Thymus (tissue), 11 donors: Measurements from ENCODE around the gene B3GNT4. TPM values are rescaled to one million over a fixed set of nuclear protein-coding genes. Genes with fewer than 3 reads are reported as not detected.
A peak's percentile ranks its signal among the peaks of the same experiment; 100 is the strongest.

Experiments used
- DNase-seq, 9 donors: peaks; one replicate each; pipeline ENCODE4 v3.0.0-alpha.2; 2013; ENCODE audit warnings: low spot score in 9 of 9, low read depth in 6 of 9, missing footprints in 1 of 9
- H3K27ac ChIP-seq, 2 donors: one replicate each; pipeline ENCODE4 v1.5.1; 2013; ENCODE audit warnings: control low read depth in 1 of 2, low read depth in 1 of 2, low read length in 1 of 2, mild to moderate bottlenecking in 1 of 2, moderate library complexity in 1 of 2
- H3K27me3 ChIP-seq, 2 donors: one replicate each; pipeline ENCODE4 v1.5.1; 2013; ENCODE audit warnings: low read length in 1 of 2; ENCODE audit not compliant: control insufficient read depth in 2 of 2, insufficient read depth in 1 of 2
- H3K36me3 ChIP-seq, 2 donors: one replicate each; pipeline ENCODE4 v1.5.1; 2013; ENCODE audit warnings: low read length in 1 of 2, mild to moderate bottlenecking in 1 of 2, moderate library complexity in 1 of 2; ENCODE audit not compliant: control insufficient read depth in 2 of 2, insufficient read depth in 2 of 2
- H3K4me1 ChIP-seq, 2 donors: one replicate each; pipeline ENCODE4 v1.5.1; 2013; ENCODE audit warnings: low read length in 2 of 2; ENCODE audit not compliant: control insufficient read depth in 2 of 2, insufficient read depth in 2 of 2
- H3K4me3 ChIP-seq, 2 donors: one replicate each; pipeline ENCODE4 v1.5.1; 2013; ENCODE audit warnings: low read length in 2 of 2, control low read depth in 1 of 2, mild to moderate bottlenecking in 1 of 2
- H3K9me3 ChIP-seq, 2 donors: one replicate each; pipeline ENCODE4 v1.5.1; 2013; ENCODE audit warnings: low read length in 1 of 2, mild to moderate bottlenecking in 1 of 2; ENCODE audit not compliant: control insufficient read depth in 2 of 2, insufficient read depth in 1 of 2
- WGBS: extraction: QIAGEN DNeasy Blood & Tissue Kit; methylation state at CpG from one replicate; pipeline ENCODE4 v1.1.7; 2013; 5-methylcytosine and 5-hydroxymethylcytosine counted together
- polyA plus RNA-seq: library from polyadenylated mRNA; stranded (reverse); fragments of 200-250 nt; gene quantifications from one replicate; pipeline ENCODE4 v1.2.3, GENCODE V29; 2013
- total RNA-seq: library from RNA; stranded (reverse); fragments of 120-200 nt; gene quantifications from one replicate; pipeline ENCODE4 v1.2.4, GENCODE V29; 2013
- donor health status: healthy.

The B3GNT4 gene
- total and polyA plus RNA-seq, 2 donors: 0.14 to 0.52 TPM

DNA sequence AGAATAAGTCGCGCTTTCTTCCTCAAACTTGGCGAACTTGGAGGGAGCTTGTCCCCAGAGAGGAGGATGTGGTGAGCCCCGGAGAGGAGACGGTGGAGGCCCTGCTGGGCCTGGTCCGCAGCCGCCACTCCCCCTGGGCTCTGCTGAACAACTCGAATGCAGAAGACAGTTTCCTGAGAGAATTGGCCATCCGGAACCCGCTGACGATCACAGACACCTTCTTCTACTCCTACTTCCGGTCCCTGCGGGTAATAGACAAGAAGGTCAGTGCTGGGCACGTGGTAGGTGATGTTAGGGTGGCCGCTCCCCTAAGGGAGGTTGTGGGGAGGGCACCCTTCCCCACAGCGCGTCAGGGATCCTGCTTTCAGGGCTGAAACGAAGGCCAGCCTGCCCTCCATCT, 19.0 kb upstream of the B3GNT4 start:
- H3K27me3 ChIP-seq: peaks cover 2 to 28% of the 10 kb centered on the region in 2 donors
- H3K9me3 ChIP-seq: no peaks in the 10 kb centered on the region
- peaks cover 3 to 16% of the 10 kb centered on the region in 2 donors for H3K4me1 ChIP-seq
- no peaks in the 10 kb centered on the region for H3K36me3 ChIP-seq
- H3K27ac ChIP-seq: no peak overlapping the region
- no peak overlapping the region for H3K4me3 ChIP-seq
- peak in 1 of 9 donors; percentile 11 for DNase-seq
- 26% methylated on average over 18 of the region's 18 CpGs for WGBS

DNA sequence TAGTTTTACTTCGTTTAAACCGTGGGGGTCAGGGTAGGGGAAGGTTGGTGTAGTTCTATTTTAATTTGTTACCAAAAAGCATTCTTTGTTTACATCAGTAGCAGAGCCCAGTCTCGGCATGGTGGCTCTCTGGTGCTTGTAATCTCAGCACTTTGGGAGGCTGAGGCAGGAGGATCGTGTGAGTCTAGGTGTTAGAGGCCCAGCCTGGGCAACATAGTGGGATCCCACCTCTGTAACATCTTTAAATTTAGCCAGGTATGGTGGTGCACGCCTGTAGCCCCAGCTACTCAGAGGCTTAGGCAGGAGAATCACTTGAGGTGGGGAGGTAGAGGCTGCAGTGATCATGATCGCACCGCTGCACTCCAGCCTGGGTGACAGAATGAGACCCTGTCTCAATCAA, 18.4 kb upstream of the B3GNT4 start:
- H3K27ac ChIP-seq: no peak overlapping the region
- peaks cover 2 to 28% of the 10 kb centered on the region in 2 donors for H3K27me3 ChIP-seq
- H3K4me3 ChIP-seq: no peak overlapping the region
- 98% methylated on average over 7 of the region's 7 CpGs for WGBS
- H3K9me3 ChIP-seq: no peaks in the 10 kb centered on the region
- H3K4me1 ChIP-seq: peaks cover 3 to 16% of the 10 kb centered on the region in 2 donors
- H3K36me3 ChIP-seq: no peaks in the 10 kb centered on the region
- no peak for DNase-seq

DNA sequence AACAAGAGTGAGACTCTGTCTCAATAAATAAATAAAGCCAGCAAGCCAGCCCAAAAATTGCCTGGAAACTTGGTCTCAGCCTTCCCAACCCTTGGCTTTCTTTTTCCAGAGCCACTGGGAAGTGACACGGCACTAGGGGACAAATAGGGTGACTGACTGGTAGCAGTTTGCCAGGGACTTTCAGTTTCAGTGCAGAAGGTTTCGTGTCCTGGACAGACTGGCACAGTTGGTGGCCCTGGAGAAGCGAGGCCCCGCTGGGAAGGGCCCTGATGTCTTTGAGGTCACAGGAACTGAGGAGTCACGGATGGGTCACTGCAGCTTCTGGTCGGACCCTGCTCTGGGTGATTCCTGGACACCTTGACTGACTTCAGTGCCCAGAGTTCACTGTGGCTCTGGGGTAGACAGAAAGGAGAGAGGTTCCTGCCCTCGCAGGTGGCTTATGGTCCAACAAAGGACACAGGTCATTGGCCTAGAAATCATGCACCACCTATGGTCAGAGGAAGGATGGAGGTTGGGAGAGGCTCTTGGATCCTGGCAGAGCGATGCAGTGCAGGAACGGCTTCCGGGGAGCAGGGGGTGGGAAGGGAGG, 17.9 kb upstream of the B3GNT4 start:
- Histone ChIP-seq H3K27ac (no peak overlapping the region), H3K36me3 (no peaks in the 10 kb centered on the region), H3K9me3 (no peaks in the 10 kb centered on the region), H3K27me3 (peaks cover 2 to 28% of the 10 kb centered on the region in 2 donors), H3K4me3 (no peak overlapping the region), H3K4me1 (peaks cover 3 to 16% of the 10 kb centered on the region in 2 donors)
- WGBS: 96% methylated on average over 10 of the region's 10 CpGs
- no peak for DNase-seq

DNA sequence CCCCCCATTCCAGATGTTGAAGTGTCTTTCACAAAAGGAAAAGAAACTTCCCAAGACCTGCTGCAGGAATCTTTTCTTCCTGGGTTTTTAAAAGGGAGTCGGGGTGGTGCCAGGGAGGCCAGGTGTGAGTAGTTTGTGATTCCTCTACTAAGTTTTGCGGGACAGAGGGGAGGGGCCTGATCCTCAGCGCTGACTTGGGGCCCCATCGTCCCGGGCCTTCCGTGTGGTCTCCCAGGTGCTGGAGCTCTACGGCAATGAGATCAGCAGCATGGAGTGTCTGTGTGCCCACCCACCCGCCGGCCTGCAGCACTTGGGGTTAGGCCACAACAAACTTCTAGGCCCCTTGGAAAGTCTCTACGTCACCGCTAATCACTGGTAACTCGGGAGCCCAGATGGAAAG, 16.0 kb upstream of the B3GNT4 start:
- Histone ChIP-seq H3K4me1 (peaks cover 3 to 16% of the 10 kb centered on the region in 2 donors), H3K27ac (no peak overlapping the region), H3K4me3 (no peak overlapping the region), H3K9me3 (no peaks in the 10 kb centered on the region), H3K36me3 (no peaks in the 10 kb centered on the region), H3K27me3 (peaks cover 2 to 27% of the 10 kb centered on the region in 2 donors)
- 93% methylated on average over 12 of the region's 12 CpGs for WGBS
- DNase-seq: no peak

DNA sequence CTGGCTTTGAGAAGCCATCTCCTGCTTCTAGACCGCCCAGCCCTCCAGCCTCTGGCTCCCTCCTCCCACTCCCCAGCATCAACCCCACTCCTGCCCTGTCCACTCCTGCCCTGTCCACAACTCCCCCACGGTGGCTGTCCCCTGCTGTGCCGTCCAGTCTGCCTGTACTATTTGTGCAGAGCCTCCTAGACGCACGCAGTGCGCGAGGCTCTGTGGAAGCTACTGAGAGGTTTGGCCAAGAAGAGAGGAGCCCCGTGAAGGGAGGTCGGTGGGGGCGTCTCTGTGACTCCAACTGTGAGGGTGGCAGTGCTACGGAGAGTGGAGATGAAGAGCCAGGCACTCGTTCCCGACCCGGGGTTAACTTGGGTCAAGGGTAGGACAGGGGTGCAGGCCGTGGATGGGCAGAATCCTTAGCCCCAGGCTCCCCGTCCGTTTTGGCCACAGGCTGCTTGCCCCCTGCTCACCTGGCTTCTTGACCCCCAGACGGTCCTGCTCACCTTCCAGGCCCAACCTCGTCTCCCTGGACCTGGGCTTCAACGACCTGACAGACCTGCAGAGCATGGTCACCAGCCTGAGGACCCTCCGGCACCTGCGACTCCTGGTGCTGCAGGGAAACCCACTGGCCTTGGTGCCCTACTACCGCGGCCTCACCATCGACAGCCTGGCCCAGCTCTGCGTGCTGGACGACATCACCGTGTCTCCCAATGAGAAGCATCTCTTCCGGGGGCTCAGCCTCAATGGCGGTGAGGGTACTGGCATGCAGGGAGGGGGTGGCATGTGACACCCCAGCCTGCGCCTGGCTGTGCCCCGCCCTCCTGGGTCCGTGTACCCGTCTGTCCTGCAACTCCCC, 13.7 kb upstream of the B3GNT4 start:
- Histone ChIP-seq H3K27me3 (peaks cover 0 to 5% of the 10 kb centered on the region in 2 donors), H3K4me3 (no peak overlapping the region), H3K27ac (no peak overlapping the region), H3K9me3 (no peaks in the 10 kb centered on the region), H3K36me3 (no peaks in the 10 kb centered on the region), H3K4me1 (no peaks in the 10 kb centered on the region)
- DNase-seq: no peak
- 97% methylated on average over 34 of the region's 34 CpGs for WGBS

DNA sequence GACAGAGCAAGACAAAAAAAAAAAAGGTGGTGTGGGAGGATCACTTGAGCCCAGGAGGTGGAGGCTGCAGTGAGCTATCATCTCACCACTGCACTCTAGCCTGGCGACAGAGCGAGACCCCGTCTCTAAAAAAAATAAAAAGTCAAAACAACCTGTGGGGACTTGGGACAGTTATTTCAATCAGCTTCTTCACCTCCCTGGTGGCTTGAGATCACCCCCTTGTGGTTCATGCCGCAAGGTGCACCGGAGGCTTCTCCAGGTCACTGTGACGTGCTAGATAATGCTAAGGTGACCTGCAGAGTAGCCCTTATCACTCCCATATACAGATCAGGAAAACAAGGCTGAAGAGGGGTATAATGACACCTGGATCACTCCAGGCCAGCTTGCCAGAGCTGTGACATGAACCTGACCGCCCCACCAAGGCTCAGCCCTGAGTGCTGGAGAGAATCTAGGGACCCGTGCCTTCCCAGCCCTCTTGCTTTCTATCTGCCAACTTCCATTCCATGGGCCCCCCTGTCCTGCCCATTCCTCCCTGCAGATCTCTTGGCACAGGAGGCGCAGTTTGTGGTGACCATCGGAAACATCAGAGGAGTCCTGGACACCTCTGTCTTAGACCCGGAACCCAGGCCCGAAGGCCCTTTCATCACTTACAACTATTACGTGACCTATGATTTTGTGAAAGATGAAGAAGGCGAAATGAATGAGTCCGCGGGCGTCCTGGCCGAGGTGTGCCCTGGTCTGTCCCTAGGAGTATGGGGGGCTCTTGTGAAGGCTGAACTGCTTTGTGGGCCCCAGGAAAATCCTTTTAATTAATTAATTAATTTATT, 12.5 kb upstream of the B3GNT4 start:
- Histone ChIP-seq H3K9me3 (peaks cover 0 to 4% of the 10 kb centered on the region in 2 donors), H3K4me1 (no peaks in the 10 kb centered on the region), H3K36me3 (no peaks in the 10 kb centered on the region), H3K4me3 (no peak overlapping the region), H3K27me3 (no peaks in the 10 kb centered on the region), H3K27ac (no peak overlapping the region)
- DNase-seq: peak in 7 of 9 donors; percentile 28 to 68 (median 36)
- WGBS: 70% methylated on average over 18 of the region's 18 CpGs

DNA sequence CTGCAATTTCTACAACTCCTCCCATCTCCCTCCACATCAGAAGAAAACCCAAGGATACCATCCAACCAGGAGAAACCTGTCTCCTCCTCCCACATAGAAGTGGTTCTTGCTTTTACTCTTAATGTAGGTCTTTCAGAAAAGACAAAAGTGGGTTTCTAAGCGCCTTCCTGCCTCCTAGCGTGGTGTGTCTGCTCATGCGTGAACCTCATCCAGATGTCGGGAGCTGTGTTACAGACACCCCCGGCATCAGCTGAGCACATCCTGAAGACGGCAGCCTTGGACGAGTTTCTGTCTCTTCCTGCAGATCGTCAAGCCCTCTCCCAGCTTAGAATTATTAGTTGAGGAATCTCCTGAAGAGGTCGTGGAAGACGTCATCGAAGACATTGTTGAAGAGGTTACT, 11.1 kb upstream of the B3GNT4 start:
- no peak for DNase-seq
- 93% methylated on average over 11 of the region's 11 CpGs for WGBS
- peaks cover 0 to 4% of the 10 kb centered on the region in 2 donors for H3K9me3 ChIP-seq
- no peak overlapping the region for H3K27ac ChIP-seq
- peaks cover 0 to 3% of the 10 kb centered on the region in 2 donors for H3K27me3 ChIP-seq
- H3K36me3 ChIP-seq: no peaks in the 10 kb centered on the region
- no peaks in the 10 kb centered on the region for H3K4me1 ChIP-seq
- no peak overlapping the region for H3K4me3 ChIP-seq

DNA sequence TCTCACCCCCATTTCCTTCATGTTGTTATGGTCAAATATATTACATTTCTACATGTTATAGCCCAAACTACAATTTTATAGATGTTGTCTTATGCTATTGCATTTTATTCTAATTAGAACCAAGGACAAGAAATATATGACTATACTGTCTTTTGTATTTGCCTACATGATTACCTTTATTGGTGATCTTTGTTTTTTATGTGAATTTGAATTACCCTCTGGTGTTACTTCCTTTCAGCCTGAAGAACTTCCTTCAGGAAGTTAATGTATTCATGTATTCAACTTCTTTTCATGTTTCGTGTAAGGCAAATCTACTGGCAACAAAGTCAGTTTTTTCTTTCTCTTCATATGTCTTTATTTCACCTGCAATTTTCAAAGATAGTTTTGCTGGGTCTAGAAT, 8.7 kb upstream of the B3GNT4 start:
- H3K9me3 ChIP-seq: peaks cover 0 to 6% of the 10 kb centered on the region in 2 donors
- no peak overlapping the region for H3K4me3 ChIP-seq
- no peak for DNase-seq
- H3K27me3 ChIP-seq: peaks cover 0 to 13% of the 10 kb centered on the region in 2 donors
- no peak overlapping the region for H3K27ac ChIP-seq
- H3K36me3 ChIP-seq: no peaks in the 10 kb centered on the region
- H3K4me1 ChIP-seq: no peaks in the 10 kb centered on the region
- 93% methylated on average over 1 of the region's 1 CpG for WGBS

DNA sequence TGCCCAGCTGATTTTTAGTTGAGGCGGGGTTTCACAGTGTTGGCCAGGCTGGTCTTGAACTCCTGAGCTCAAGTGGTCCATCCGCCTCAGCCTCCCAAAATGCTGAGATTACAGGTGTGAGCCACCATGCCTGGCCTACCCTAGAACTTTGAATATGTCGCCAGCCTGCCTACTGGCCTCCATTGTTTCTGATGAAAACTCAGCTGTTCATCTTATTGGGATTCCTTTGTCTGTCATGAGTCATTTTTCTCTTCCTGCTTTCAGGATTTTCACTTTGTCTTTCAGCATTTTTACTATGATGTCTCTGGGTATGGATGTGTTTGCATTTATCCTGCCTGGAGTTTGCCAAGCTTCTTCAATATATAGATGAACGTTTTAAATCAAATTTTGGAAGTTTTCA, 8.1 kb upstream of the B3GNT4 start:
- no peak for DNase-seq
- 96% methylated on average over 4 of the region's 4 CpGs for WGBS
- Histone ChIP-seq H3K27me3 (peaks cover 0 to 19% of the 10 kb centered on the region in 2 donors), H3K9me3 (peaks cover 0 to 8% of the 10 kb centered on the region in 2 donors), H3K4me3 (no peak overlapping the region), H3K4me1 (no peaks in the 10 kb centered on the region), H3K27ac (no peak overlapping the region), H3K36me3 (no peaks in the 10 kb centered on the region)
